SK-N-SH (cell line): ENCODE measurements around the gene FOXF1. TPM values are rescaled to one million over a fixed set of nuclear protein-coding genes. Genes with fewer than 3 reads are reported as not detected.

Experiments used
- CTCF ChIA-PET: fragments of 300-600, 350-600 bp; formaldehyde crosslinking; extraction: SDS; loops from one replicate; lab custom pipeline; 2021; lab: Yijun Ruan, JAX
- POLR2A ChIA-PET: fragments of 350-600 bp; sonication (Branson Sonifier 250); formaldehyde crosslinking; extraction: SDS; loops from one replicate; lab custom pipeline; 2020; ENCODE audit warnings: antibody characterized with exemption, inconsistent platforms; lab: Yijun Ruan, JAX
- DNase-seq: peaks from one replicate; pipeline ENCODE4 v3.0.0; 2012
- H2AFZ ChIP-seq: fragments of 200-600 bp; sonication (generic); 2 replicates; pipeline ENCODE4 v1.8.1; 2016; ENCODE audit warnings: antibody characterized with exemption, mild to moderate bottlenecking, low read depth
- H3F3A ChIP-seq: fragments of 200-600 bp; sonication (generic); replicated peaks from 2 replicates; pipeline ENCODE3; 2016; ENCODE audit warnings: antibody characterized with exemption, mild to moderate bottlenecking; ENCODE audit not compliant: insufficient read depth
- H3K27ac ChIP-seq, 2 experiments: fragments of 200-500 bp in 1 of 2; fragments of 200-600 bp in 1 of 2; sonication (Bioruptor generic) in 1 of 2; sonication (generic), shearing (Covaris generic) in 1 of 2; 2 replicates each; pipeline versions ENCODE4 v1.5.1 to v1.6.1; 2014 to 2016; ENCODE audit warnings: low read depth in 2 of 2, inconsistent platforms in 1 of 2, low read length in 1 of 2, mild to moderate bottlenecking in 1 of 2, mixed read lengths in 1 of 2
- H3K27me3 ChIP-seq: fragments of 200-600 bp; sonication (generic), shearing (Covaris generic); 2 replicates; pipeline ENCODE4 v1.6.1; 2016; ENCODE audit warnings: mixed run types; ENCODE audit not compliant: insufficient read depth
- H3K36me3 ChIP-seq, 2 experiments: fragments of 200-500 bp in 1 of 2; fragments of 200-600 bp in 1 of 2; sonication (Bioruptor generic) in 1 of 2; sonication (generic) in 1 of 2; replicated peaks in 1 of 2; 2 replicates each; pipeline versions ENCODE3 to v1.5.1; 2014 to 2016; ENCODE audit warnings: low read length in 1 of 2, mild to moderate bottlenecking in 1 of 2; ENCODE audit not compliant: insufficient read depth in 2 of 2, control insufficient read depth in 1 of 2
- H3K4me1 ChIP-seq, 2 experiments: fragments of 200-500 bp in 1 of 2; fragments of 200-600 bp in 1 of 2; sonication (Bioruptor generic) in 1 of 2; sonication (generic), shearing (Covaris generic) in 1 of 2; 2 replicates each; pipeline versions ENCODE4 v1.5.1 to v1.6.1; 2014 to 2016; ENCODE audit warnings: low read depth in 1 of 2, low read length in 1 of 2, mixed run types in 1 of 2; ENCODE audit not compliant: insufficient read depth in 2 of 2, control insufficient read depth in 1 of 2
- H3K4me2 ChIP-seq: fragments of 200-600 bp; sonication (generic), shearing (Covaris generic); 2 replicates; pipeline ENCODE4 v1.6.1; 2017; ENCODE audit warnings: mixed run types
- H3K4me3 ChIP-seq, 2 experiments: fragments of 200-500 bp in 1 of 2; fragments of 200-600 bp in 1 of 2; sonication (Bioruptor generic) in 1 of 2; sonication (generic), shearing (Covaris generic) in 1 of 2; 2 replicates each; pipeline versions ENCODE4 v1.5.1 to v1.8.1; 2014 to 2016; ENCODE audit warnings: low read depth in 2 of 2, inconsistent platforms in 1 of 2, low read length in 1 of 2, mild to moderate bottlenecking in 1 of 2, mixed read lengths in 1 of 2, moderate library complexity in 1 of 2
- H3K79me2 ChIP-seq: fragments of 200-600 bp; sonication (generic); 2 replicates; pipeline ENCODE4 v1.8.1; 2017; ENCODE audit warnings: mild to moderate bottlenecking; ENCODE audit not compliant: insufficient read depth
- H3K9ac ChIP-seq: fragments of 200-600 bp; sonication (generic); 2 replicates; pipeline ENCODE4 v1.6.1; 2017; ENCODE audit warnings: mixed run types
- H3K9me2 ChIP-seq: fragments of 200-600 bp; sonication (generic); 2 replicates; pipeline ENCODE4 v1.6.1; 2017; ENCODE audit warnings: mixed run types
- H3K9me3 ChIP-seq: fragments of 200-600 bp; sonication (generic); 2 replicates; pipeline ENCODE4 v1.6.1; 2017; ENCODE audit warnings: mixed run types, mild to moderate bottlenecking, moderate library complexity
- H4K20me1 ChIP-seq: fragments of 200-600 bp; sonication (generic); 2 replicates; pipeline ENCODE4 v1.6.1; 2017; ENCODE audit warnings: mild to moderate bottlenecking, mixed run types; ENCODE audit not compliant: insufficient read depth
- CHD2 ChIP-seq: fragments of 150-350 bp; IDR thresholded peaks from 2 replicates; pipeline ENCODE4 v1.6.1; 2018; ENCODE audit warnings: low read length; ENCODE audit not compliant: partially characterized antibody
- EZH2phosphoT487 ChIP-seq: fragments of 200-600 bp; sonication (generic); IDR thresholded peaks from 2 replicates; pipeline ENCODE4 v1.6.1; 2017; ENCODE audit warnings: low read depth, mixed run types, mild to moderate bottlenecking, antibody characterized with exemption, moderate library complexity, borderline replicate concordance
- FOSL2 ChIP-seq: IDR thresholded peaks from 2 replicates; pipeline ENCODE4 v1.4.0; 2012; ENCODE audit warnings: low read depth, mild to moderate bottlenecking, moderate library complexity, borderline replicate concordance
- FOXM1 ChIP-seq: IDR thresholded peaks from 2 replicates; pipeline ENCODE4 v1.4.0; 2012; ENCODE audit warnings: low read depth, mild to moderate bottlenecking
- JUND ChIP-seq: IDR thresholded peaks from 2 replicates; pipeline ENCODE4 v1.4.0; 2012
- POLR2AphosphoS5 ChIP-seq: IDR thresholded peaks from 2 replicates; pipeline ENCODE4 v1.6.1; 2012; ENCODE audit warnings: low read depth, low read length
- RAD21 ChIP-seq: IDR thresholded peaks from 2 replicates; pipeline ENCODE4 v1.6.1; 2012; ENCODE audit warnings: mild to moderate bottlenecking, low read length
- RCOR1 ChIP-seq: fragments of 150-350 bp; IDR thresholded peaks from 2 replicates; pipeline ENCODE4 v1.6.1; 2017; ENCODE audit warnings: antibody characterized with exemption, low read length
- RFX5 ChIP-seq: IDR thresholded peaks from 2 replicates; pipeline ENCODE4 v1.6.1; 2012; ENCODE audit warnings: mild to moderate bottlenecking, improper control_type of control experiment, low read length
- TCF12 ChIP-seq: IDR thresholded peaks from 2 replicates; pipeline ENCODE4 v1.4.0; 2012
- YY1 ChIP-seq: IDR thresholded peaks from 2 replicates; pipeline ENCODE4 v1.4.0; 2012; ENCODE audit warnings: low read depth, mild to moderate bottlenecking
- WGBS: methylation state at CpG from one replicate; pipeline ENCODE4 v1.1.6; 2017; ENCODE audit warnings: low lambda C conversion rate; 5-methylcytosine and 5-hydroxymethylcytosine counted together
- polyA plus RNA-seq, 3 experiments: library from polyadenylated mRNA; depleted of rRNA; stranded (reverse); fragments of >200 nt; gene quantifications; 2 replicates each; pipeline ENCODE4 v1.2.3, GENCODE V29; 2012
- TF ChIP-seq, protein P1 (sequence below): IDR thresholded peaks from 2 replicates; pipeline ENCODE4 v1.4.0; 2012; ENCODE audit warnings: low read depth

Gene FOXF1
- polyA plus RNA-seq, 1 of the 3 experiments (the other 2 are of a cell fraction): 0.02 TPM

DNA sequence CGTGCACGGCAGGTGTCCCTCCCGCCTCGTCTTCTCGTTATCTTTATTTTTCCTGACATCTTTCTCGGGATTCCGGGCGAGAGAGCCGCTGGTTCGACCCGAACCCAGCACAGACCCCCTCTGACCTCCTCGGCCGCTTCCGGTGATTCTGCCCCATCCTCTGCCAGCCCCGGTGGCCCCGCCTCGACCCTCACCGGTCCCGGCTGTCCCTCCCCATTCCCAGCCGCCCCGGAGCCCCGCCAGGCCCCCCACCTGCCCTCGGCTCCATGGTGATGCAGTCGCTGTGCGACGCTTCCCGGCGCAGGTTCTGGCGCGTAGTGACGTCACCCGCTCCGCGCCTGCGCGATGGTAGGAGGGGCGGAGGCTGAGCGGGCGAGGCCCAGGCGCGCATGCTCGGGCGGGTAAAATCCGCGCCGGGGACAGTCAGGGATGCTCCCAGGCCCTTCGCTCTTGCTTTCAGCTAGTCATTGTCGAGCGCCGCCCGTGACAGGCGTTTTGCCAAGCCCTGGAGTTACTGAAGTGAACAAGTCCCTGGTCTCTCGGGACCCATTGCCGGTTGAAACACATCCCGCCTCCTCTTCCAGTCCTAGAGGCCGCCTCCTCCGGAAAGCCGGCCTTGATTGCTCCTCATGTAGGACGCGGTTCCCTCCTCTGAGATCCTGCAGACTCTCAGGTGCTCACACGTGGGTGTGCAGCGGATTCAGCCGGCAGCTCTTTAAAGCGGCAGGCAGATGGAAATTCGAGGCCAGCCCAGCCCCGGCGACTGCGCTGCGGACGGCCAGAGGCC, 44.8 kb downstream of the FOXF1 start, which contains the start of gene MTHFSD (continued):
- TF ChIP-seq CHD2 (no peak), POLR2AphosphoS5 (peak; percentile 93)

- H4K20me1 ChIP-seq: no peaks in the 10 kb centered on the region
- no peaks in the 10 kb centered on the region; the same call in 1 of the 2 replicates for H3K27me3 ChIP-seq
- peaks cover 7 to 11% of the 10 kb centered on the region in 2 experiments for H3K36me3 ChIP-seq
- ChIA-PET CTCF (interaction anchor here (0.7 to 1.2 kb wide), 3 partner anchors 9 to 734 kb away, joined by 3 to 7 read pairs (median 3); no protein-coding TSS in a partner anchor), POLR2A (interaction anchor here (0.6 kb wide), 1 partner anchor 9 kb away, joined by 3 read pairs; no protein-coding TSS in a partner anchor)
- peaks cover 12% of the 10 kb centered on the region for H3F3A ChIP-seq
- H3K4me2 ChIP-seq: peak overlapping the region; percentile 94
- H3K4me1 ChIP-seq: peaks cover 0 to 12% of the 10 kb centered on the region in 2 experiments; a peak in 2 of 4 replicates
- H3K27ac ChIP-seq: peak overlapping the region in 1 of 2 experiments; percentile 12; a peak in 1 of 4 replicates
- H2AFZ ChIP-seq: peak overlapping the region; percentile 84; the same call in 1 of the 2 replicates
- DNase-seq: no peak
- no peaks in the 10 kb centered on the region for H3K9me2 ChIP-seq
- H3K9ac ChIP-seq: peak overlapping the region; percentile 83
- peaks cover 13% of the 10 kb centered on the region for H3K79me2 ChIP-seq
- no peaks in the 10 kb centered on the region for H3K9me3 ChIP-seq
- TF ChIP-seq, protein P1, sequence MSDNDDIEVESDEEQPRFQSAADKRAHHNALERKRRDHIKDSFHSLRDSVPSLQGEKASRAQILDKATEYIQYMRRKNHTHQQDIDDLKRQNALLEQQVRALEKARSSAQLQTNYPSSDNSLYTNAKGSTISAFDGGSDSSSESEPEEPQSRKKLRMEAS: no peak
- TF ChIP-seq RAD21 (no peak), FOSL2 (no peak)
- WGBS: 31% methylated on average over 5 of the region's 17 CpGs
- H3K4me3 ChIP-seq: peak overlapping the region; percentile 75 to 98
These were observed 45.4 kb downstream of the FOXF1 start for GRCh38 chr16:86555704-86556075.

DNA sequence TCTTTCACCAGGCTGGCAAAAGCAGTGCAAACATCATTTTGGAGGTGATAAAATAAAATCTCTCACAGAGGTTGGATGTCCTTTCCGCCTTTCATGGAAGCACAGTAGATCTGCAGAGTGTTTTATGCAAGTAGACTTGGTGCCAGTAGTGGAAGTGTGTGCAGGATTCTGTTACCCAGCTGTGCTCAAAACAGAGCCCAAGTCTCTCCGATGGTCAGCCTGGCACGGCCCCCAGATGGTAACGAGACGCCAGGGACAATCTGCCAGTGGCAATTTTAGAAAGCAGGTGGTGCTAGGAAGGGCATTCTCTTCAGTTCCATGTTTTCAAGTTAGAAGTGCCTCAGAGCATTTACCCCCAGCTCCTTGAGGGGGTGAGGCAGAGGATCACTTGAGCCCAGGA, 46.2 kb downstream of the FOXF1 start:
- H3K79me2 ChIP-seq: peaks cover 13% of the 10 kb centered on the region
- CTCF ChIA-PET: interaction anchor here (1.0 kb wide), 1 partner anchor 506 kb away, joined by 3 read pairs; no protein-coding TSS in a partner anchor
- H3K27me3 ChIP-seq: no peaks in the 10 kb centered on the region; the same call in 1 of the 2 replicates
- H3K9ac ChIP-seq: no peak overlapping the region
- no peaks in the 10 kb centered on the region for H4K20me1 ChIP-seq
- H3K27ac ChIP-seq: no peak overlapping the region
- POLR2A ChIA-PET: no interaction called here
- DNase-seq: no peak
- no peak for TF ChIP-seq EZH2phosphoT487
- TF ChIP-seq CHD2: no peak
- TF ChIP-seq RCOR1: no peak
- no peak for TF ChIP-seq RFX5
- no peak for TF ChIP-seq TCF12
- no peak for TF ChIP-seq FOXM1
- no peak for TF ChIP-seq JUND
- no peak for TF ChIP-seq YY1
- TF ChIP-seq, all 33 proteins: peak for 0
- H3K4me1 ChIP-seq: peaks cover 0 to 12% of the 10 kb centered on the region in 2 experiments; a peak in 2 of 4 replicates
- H3F3A ChIP-seq: peaks cover 12% of the 10 kb centered on the region
- no peak overlapping the region for H3K4me2 ChIP-seq
- peaks cover 4 to 7% of the 10 kb centered on the region in 2 experiments for H3K36me3 ChIP-seq
- H3K9me3 ChIP-seq: no peaks in the 10 kb centered on the region
- no peaks in the 10 kb centered on the region for H3K9me2 ChIP-seq
- whole genome bisulfite sequencing: 70% methylated on average over 4 of the region's 5 CpGs
- H2AFZ ChIP-seq: no peak overlapping the region
- H3K4me3 ChIP-seq: no peak overlapping the region
